BE2C (cell line): ENCODE measurements around the gene C22orf23.

Source experiments
- DNase-seq: peaks from one replicate; pipeline ENCODE4 v3.0.0-alpha.2; 2020
- H3K27me3 ChIP-seq: fragments of 250-450 bp; sonication (Bioruptor Pico); 2 replicates; pipeline ENCODE4 v1.5.1; 2020; ENCODE audit warnings: mild to moderate bottlenecking
- H3K36me3 ChIP-seq: fragments of 250-450 bp; sonication (Bioruptor Pico); 2 replicates; pipeline ENCODE4 v1.5.1; 2020; ENCODE audit warnings: mild to moderate bottlenecking
- H3K4me1 ChIP-seq: fragments of 250-450 bp; sonication (Bioruptor Pico); 2 replicates; pipeline ENCODE4 v1.5.1; 2020
- H3K4me3 ChIP-seq: 2 replicates; pipeline ENCODE4 v1.5.1; 2011; ENCODE audit warnings: low read depth, low read length
- H3K9me3 ChIP-seq: fragments of 250-450 bp; sonication (Bioruptor Pico); 2 replicates; pipeline ENCODE4 v1.5.1; 2020
- TF ChIP-seq, protein P1 (sequence below): IDR thresholded peaks from 2 replicates; pipeline ENCODE4 v1.5.1; 2012; ENCODE audit warnings: mild to moderate bottlenecking, low read depth, low read length

C22orf23 gene

DNA sequence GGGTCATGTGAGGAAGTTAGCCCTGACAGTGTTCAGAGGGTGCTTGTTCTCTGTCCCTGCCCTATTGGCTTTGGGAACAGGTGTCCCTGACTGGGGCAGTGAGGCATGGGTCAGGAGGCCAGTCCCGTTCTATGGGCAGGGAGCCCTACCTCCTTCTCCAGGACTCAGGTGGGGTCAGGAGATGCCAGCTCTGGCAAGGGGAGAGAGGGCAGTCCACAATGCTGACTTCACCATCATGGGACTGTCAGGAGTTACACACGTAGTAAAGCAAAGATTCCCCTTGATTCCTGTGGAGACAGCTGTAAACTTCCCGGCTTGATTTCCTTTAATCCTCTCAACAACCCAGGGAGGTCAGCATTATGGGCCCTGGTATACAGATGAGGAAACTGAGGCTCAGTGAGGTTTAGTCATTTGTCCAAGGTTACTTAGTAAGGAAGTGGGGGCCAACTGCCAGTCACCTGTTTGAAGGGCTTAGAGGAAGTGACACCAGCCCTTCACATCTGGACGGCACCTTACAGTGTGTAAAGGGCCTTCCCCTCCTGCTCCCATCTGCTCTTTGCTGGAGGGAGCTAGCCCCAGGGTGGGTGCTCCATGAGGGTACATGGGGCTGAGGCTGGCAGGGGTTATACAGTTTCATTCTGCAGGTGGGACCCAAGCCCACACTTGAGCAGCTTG lies 35.4 kb downstream of the C22orf23 start:
- TF ChIP-seq, protein P1, sequence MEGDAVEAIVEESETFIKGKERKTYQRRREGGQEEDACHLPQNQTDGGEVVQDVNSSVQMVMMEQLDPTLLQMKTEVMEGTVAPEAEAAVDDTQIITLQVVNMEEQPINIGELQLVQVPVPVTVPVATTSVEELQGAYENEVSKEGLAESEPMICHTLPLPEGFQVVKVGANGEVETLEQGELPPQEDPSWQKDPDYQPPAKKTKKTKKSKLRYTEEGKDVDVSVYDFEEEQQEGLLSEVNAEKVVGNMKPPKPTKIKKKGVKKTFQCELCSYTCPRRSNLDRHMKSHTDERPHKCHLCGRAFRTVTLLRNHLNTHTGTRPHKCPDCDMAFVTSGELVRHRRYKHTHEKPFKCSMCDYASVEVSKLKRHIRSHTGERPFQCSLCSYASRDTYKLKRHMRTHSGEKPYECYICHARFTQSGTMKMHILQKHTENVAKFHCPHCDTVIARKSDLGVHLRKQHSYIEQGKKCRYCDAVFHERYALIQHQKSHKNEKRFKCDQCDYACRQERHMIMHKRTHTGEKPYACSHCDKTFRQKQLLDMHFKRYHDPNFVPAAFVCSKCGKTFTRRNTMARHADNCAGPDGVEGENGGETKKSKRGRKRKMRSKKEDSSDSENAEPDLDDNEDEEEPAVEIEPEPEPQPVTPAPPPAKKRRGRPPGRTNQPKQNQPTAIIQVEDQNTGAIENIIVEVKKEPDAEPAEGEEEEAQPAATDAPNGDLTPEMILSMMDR: no peak
- Histone ChIP-seq H3K36me3 (peaks cover 3% of the 10 kb centered on the region; the same call in 1 of the 2 replicates), H3K4me1 (no peaks in the 10 kb centered on the region), H3K9me3 (no peaks in the 10 kb centered on the region), H3K4me3 (no peak overlapping the region), H3K27me3 (no peaks in the 10 kb centered on the region)
- DNase-seq: no peak

GRCh38 chr22:37916311-37916710 lies 37.1 kb downstream of the C22orf23 start:
- DNase-seq: no peak
- peaks cover 3% of the 10 kb centered on the region; the same call in 1 of the 2 replicates for H3K36me3 ChIP-seq
- no peak overlapping the region for H3K4me3 ChIP-seq
- H3K4me1 ChIP-seq: no peaks in the 10 kb centered on the region
- H3K9me3 ChIP-seq: no peaks in the 10 kb centered on the region
- TF ChIP-seq, protein P1: no peak
- no peaks in the 10 kb centered on the region for H3K27me3 ChIP-seq

- TF ChIP-seq, protein P1: no peak
- H3K9me3 ChIP-seq: no peaks in the 10 kb centered on the region
- H3K4me1 ChIP-seq: no peaks in the 10 kb centered on the region
- no peaks in the 10 kb centered on the region; the same call in 1 of the 2 replicates for H3K36me3 ChIP-seq
- no peaks in the 10 kb centered on the region for H3K27me3 ChIP-seq
- H3K4me3 ChIP-seq: no peak overlapping the region
- no peak for DNase-seq
These were observed 40.1 kb downstream of the C22orf23 start for GRCh38 chr22:37913233-37913721.

- no peaks in the 10 kb centered on the region for H3K9me3 ChIP-seq
- no peak for DNase-seq
- no peaks in the 10 kb centered on the region; the same call in 1 of the 2 replicates for H3K36me3 ChIP-seq
- no peak overlapping the region for H3K4me3 ChIP-seq
- TF ChIP-seq, protein P1: no peak
- H3K27me3 ChIP-seq: no peaks in the 10 kb centered on the region
- H3K4me1 ChIP-seq: no peaks in the 10 kb centered on the region
These were observed 41.2 kb downstream of the C22orf23 start for GRCh38 chr22:37912171-37912570.

- H3K4me3 ChIP-seq: no peak overlapping the region
- TF ChIP-seq, protein P1: no peak
- no peaks in the 10 kb centered on the region for H3K4me1 ChIP-seq
- no peak for DNase-seq
- no peaks in the 10 kb centered on the region for H3K27me3 ChIP-seq
- H3K9me3 ChIP-seq: no peaks in the 10 kb centered on the region
- H3K36me3 ChIP-seq: no peaks in the 10 kb centered on the region; the same call in 1 of the 2 replicates
These were observed 41.7 kb downstream of the C22orf23 start for GRCh38 chr22:37911697-37912096.
